ENCODE measurements around the gene IQSEC1. TPM values are rescaled to one million over a fixed set of nuclear protein-coding genes. Genes with fewer than 3 reads are reported as not detected.

The IQSEC1 gene
- total RNA-seq, 4 donors from 2014 or later = 24.0 to 43.0 (median 31.8) TPM

DNA sequence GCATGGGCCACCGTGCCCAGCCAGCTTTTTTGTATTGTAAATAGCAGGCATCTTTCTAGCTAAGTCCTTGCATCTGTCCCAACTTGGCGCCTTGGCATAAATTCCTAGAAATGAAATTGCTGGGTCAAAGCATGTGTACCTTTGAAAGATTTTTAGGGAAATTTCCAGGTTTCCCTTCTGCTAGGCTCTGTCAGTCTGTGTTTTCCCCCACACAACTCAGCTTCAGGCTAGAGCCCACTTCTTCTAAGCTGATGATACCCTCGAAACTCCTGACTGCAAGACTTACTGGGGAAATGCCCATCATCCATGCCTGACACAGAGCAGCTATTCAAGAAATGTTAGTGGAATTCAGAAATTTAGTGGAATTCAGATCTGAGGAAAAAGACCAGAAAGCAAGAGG lies 221.0 kb downstream of the IQSEC1 start:
- Histone ChIP-seq H3K27me3 (no peaks in the 10 kb centered on the region), H3K36me3 (no peaks in the 10 kb centered on the region), H3K9me3 (no peaks in the 10 kb centered on the region), H3K4me1 (no peaks in the 10 kb centered on the region), H3K27ac (no peak overlapping the region), H3K4me3 (no peak overlapping the region)
- intact Hi-C loops (cut with DNase I; ENCODE audit: low total_unique reads) (no loop called here), in situ Hi-C loops (cut with MboI; ENCODE audit: low pct_ligation_motif_present in 1 of 4, low pct_unique_long_range_greater_than_20kb in 1 of 4, low sequenced_read_pairs in 3 of 4) (no loop called here)
- no peak for DNase-seq
- TF ChIP-seq POLR2A (IDR thresholded peaks at IDR 0.05) (no peak), EP300 (IDR thresholded peaks at IDR 0.05; ENCODE audit: low read depth) (no peak), POLR2AphosphoS5 (IDR thresholded peaks at IDR 0.05) (no peak)
- TF ChIP-seq, protein P1, sequence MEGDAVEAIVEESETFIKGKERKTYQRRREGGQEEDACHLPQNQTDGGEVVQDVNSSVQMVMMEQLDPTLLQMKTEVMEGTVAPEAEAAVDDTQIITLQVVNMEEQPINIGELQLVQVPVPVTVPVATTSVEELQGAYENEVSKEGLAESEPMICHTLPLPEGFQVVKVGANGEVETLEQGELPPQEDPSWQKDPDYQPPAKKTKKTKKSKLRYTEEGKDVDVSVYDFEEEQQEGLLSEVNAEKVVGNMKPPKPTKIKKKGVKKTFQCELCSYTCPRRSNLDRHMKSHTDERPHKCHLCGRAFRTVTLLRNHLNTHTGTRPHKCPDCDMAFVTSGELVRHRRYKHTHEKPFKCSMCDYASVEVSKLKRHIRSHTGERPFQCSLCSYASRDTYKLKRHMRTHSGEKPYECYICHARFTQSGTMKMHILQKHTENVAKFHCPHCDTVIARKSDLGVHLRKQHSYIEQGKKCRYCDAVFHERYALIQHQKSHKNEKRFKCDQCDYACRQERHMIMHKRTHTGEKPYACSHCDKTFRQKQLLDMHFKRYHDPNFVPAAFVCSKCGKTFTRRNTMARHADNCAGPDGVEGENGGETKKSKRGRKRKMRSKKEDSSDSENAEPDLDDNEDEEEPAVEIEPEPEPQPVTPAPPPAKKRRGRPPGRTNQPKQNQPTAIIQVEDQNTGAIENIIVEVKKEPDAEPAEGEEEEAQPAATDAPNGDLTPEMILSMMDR (IDR thresholded peaks at IDR 0.05) = no peak
- 66 to 100% methylated on average over 1 to 3 of the region's 3 CpGs for WGBS, 2 donors (ENCODE audit: low coverage in 1 of 2)

Small RNA genes within 50 kb of the gene (small RNA-seq; reads per million reads assigned to genes)
- 0 reads per million in 4 donors for gene AC034198.1
- 0 reads per million in 4 donors for gene AC069271.1

Other genes with a start within 250 kb of the IQSEC1 start
- 100 to 1,000 TPM; 373 to 937 (median 550) TPM for gene RPL32, start 231.9 kb downstream of the IQSEC1 start, total RNA-seq

Measured in transverse colon (tissue), 4 donors.